ENCODE data around the gene CBX2.

The CBX2 gene

DNA sequence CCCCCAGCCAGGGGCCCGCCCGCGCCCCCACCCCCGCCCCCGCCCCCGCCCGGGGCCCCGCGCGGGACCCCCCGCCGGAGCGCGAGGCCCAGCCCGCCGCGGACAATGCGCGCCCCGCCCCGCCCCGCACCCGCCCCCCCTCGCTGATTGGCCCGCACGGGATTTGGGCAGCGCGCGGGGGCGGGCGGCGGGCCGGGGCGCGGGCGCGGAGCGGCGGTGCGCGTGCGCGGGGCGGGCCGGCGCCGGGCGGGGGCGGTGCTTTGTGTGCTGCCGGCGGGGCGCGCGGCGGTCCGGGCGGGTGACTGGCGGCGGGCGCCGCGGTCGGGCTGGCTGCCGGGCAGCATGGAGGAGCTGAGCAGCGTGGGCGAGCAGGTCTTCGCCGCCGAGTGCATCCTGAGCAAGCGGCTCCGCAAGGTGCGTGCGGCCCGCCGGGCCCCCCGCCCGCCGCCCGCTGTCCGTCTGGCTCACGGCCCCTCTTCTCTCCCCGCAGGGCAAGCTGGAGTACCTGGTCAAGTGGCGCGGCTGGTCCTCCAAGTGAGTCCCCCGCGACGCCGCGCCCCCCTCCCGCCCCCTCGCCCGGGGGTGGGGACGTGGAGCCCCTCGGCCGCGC, at the start of gene CBX2:
CBX2 (plus strand) TSS at position 255 of the 610 bp plus-strand sequence; CDS start at position 343, 88 bp downstream.
- DNase-seq (ENCODE audit: low spot score): peak; percentile 96

- peak; percentile 99 for DNase-seq (ENCODE audit: low spot score)
Measured at GRCh38 chr17:79728169-79728907, 49.6 kb upstream of the CBX2 start.

GRCh38 chr17:79728908-79729471, 49.0 kb upstream of the CBX2 start:
- no peak for DNase-seq (ENCODE audit: low spot score)

DNA sequence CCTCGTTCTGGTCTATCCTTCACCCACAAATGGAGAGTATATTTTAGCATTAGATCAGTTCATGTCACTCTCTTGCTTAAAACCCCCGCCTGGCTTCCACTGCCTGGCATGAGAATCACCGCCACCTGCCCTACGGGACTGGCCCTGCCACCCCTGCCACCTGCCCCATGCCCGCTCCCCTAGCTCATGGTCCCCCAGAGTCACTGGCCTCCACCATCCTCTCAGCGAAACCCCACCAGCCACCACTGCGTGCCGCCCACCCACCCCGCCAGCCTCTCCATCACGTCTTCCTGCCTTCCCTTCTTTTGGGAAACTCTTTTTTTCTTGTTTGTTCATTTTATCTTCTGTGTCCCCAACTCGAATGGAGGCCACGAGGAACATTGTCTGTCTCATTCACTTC, 48.2 kb upstream of the CBX2 start:
- no peak for DNase-seq (ENCODE audit: low spot score)

DNA sequence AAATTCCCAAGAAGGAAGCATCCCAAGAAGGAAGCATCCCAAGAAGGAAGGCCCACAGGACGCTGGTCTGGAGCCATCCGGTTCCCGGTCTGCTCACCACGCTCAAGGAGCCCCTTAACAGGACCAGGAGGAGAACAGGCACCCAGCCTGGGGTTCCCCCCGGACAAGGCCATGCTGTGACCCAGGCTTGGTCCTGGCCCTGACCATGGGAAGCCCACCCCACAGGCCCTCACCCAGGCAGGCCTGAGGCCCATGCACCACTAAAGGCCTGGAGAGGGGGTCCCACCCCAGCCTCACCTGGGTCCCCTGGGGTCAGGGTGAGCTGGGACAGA, 47.5 kb upstream of the CBX2 start:
- no peak for DNase-seq (ENCODE audit: low spot score)

GRCh38 chr17:79730769-79731483, 47.0 kb upstream of the CBX2 start, which contains the start of gene ENPP7:
Gene ENPP7, plus strand, starts transcription at chr17:79730943. Its CDS starts 197 bp downstream, at chr17:79731140.
- DNase-seq (ENCODE audit: low spot score): no peak

- DNase-seq (ENCODE audit: low spot score): no peak
Measured at GRCh38 chr17:79732254-79732653, 45.7 kb upstream of the CBX2 start.

DNA sequence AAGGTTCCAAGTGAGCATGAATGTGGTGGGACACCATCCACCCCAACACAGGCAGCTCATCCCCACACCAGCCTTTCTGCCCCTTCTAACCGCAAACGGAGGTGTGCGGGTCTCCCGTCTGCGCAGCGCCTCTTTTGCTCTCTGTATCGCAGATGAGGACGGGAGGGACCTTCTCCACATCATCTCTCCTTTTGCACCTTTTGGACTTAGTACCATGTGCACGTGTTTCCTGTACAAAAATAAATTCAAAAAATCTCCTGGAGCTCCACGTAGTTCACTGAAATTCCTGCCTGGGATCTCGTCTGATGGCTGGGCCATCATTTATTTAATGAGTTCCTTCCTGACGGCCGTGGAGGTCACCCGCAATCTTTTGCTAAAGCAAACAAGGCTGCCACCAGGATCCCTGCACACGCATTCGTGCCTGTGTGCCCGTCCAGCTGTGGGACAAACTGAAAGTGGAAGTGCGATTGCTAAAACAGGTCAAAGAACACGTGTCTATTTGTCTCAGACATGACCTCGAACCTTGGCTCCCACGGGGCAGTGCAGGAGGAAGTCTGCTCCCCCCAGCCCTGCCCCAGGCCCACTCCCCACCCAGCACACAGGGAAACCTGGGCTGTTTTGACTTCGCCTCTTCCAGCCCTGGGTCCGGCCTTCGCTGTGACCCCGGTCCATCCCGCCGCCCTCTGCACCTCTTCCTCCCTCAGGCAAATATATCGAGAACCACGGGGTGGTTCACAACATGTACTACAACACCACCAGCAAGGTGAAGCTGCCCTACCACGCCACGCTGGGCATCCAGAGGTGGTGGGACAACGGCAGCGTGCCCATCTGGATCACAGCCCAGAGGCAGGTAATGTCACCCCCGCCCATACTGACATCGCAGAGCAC, 44.9 kb upstream of the CBX2 start:
- peak; percentile 43 for DNase-seq (ENCODE audit: low spot score)

GRCh38 chr17:79733692-79734070, 44.3 kb upstream of the CBX2 start:
- DNase-seq (ENCODE audit: low spot score): no peak

GRCh38 chr17:79735096-79735495, 42.9 kb upstream of the CBX2 start:
- DNase-seq (ENCODE audit: low spot score): no peak

- no peak for DNase-seq (ENCODE audit: low spot score)
Measured at GRCh38 chr17:79737046-79737921, 40.7 kb upstream of the CBX2 start.

DNA sequence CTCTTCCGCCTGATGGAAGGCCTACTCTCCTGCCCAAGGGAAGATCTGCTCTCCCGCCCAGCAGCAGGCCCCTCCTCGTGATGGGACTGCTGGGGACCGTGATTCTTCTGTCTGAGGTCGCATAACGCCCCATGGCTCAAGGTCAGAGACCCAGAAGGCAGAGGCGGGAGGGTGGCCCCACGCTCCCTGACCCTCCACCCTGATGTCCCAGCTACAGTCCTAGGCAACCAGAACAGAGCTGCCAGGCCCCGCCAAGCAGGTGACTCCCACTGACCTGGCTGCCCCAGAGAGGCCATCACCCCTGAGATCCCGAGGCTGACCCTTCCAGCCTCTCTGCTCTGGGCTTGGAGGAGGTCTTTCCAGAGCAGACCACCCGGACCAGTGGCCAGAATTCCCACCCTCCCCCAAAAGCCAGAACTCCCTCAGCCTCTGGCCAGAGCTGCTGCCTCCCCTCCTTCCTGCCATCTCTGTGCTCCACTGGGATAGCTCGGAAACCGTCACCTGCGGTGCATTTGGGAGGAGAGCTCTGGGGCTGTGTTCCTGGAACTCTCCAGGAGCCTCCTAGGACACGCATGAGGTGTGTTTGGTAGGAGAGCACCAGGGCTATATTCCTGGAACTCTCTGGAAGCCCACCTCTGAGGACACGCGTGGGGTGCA, 39.9 kb upstream of the CBX2 start:
- DNase-seq (ENCODE audit: low spot score): no peak

DNA sequence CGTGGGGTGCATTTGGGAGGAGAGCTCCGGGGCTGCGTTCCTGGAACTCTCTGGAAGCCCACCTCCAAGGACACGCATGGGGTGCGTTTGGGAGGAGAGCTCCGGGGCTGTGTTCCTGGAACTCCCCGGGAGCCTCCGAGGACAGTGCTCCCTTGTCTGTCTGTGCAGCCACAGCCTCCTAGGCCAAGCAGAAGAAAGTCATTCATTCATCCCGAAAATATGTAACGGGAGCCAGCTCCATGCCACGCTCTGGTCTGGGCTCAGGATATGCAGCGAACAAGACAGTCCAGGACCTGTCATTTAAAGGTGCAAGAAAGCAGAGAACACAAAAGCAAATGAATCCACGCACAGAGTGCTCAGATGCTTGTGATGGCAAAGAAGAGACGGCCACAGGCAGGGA, 39.3 kb upstream of the CBX2 start:
- DNase-seq (ENCODE audit: low spot score): no peak

DNA sequence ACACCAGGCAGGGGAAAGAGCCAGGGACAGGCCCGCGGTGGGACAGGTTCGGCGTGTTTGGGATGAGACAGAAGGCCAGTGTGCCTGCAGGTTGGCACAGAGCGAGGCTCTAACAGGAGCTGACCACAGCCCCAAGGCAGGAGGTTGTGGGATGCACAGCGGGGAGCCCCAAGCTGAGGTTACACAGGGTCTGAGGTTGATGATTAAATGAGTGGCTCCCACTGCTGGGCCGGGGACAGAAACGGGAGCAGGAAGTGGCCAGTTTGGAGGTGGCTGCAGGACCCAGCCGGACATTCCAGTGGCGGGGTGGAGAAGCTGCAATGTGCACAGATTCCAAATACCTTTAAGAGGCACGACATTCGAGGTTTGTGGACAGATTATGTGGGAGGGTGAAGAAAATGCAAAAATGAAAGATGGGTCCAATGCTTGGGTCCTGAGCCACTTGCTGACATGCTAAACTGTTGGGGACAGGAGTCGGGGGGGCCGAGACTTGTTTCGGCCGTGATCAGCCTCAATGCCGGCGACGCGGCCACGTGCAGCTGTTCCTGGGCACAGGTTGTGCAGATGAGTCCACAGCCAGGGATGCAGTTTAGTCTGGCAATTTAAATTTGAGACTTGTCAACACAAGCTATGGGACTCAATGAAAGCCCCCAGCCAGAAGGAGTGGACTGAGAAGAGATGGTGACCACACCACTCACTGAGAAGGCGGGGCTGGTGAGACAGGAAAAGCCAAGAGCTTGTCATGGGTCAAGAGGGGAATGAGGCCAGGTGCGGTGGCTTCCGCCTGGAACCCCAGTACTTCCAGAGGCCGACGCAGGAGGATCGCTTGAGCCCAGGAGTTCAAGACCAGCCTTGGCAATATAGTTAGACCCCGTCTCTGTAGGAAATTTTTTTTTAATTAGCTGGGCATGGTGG, 38.5 kb upstream of the CBX2 start:
- peak; percentile 42 for DNase-seq (ENCODE audit: low spot score)

GRCh38 chr17:79740413-79740812, 37.5 kb upstream of the CBX2 start:
- DNase-seq (ENCODE audit: low spot score): no peak

- DNase-seq (ENCODE audit: low spot score): no peak
Measured at GRCh38 chr17:79741401-79741750, 36.6 kb upstream of the CBX2 start.

DNA sequence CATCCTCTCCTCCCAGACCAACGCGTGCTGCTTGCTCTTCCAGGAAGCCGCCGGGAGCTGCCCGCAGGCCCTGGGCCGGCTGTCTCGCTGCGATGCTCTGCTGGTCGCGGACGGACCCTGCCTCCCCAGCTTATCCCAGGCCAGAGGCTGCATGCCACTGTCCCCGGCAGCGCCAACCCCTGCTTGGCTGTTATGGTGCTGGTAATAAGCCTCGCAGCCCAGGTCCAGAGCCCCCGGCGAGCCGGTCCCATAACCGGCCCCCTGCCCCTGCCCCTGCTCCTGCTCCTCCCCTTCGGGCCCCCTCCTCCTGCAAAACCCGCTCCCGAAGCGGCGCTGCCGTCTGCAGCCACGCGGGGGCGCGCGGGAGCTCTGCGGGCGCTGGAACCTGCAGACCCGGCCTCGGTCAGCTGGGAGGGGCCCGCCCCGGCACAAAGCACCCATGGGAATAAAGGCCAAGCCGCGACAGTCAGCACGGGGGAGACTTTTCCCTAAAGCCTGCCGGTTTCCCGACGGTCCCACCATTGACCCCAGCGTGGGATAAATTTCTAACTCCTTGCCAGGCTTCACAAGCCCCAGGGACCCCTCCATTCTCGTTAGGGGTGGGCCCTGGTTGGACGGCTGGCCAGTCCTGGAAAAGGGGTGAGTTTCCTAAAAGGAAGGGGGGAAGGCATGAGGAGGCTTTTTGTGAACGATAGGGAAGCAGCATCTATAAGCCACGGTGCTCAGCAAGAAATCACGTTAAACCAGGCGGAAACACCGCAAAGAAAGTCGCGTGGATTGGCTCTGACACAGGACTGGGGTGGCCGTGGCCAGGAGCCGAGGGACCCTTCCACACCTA, 36.0 kb upstream of the CBX2 start:
- peak; percentile 79 for DNase-seq (ENCODE audit: low spot score)

DNA sequence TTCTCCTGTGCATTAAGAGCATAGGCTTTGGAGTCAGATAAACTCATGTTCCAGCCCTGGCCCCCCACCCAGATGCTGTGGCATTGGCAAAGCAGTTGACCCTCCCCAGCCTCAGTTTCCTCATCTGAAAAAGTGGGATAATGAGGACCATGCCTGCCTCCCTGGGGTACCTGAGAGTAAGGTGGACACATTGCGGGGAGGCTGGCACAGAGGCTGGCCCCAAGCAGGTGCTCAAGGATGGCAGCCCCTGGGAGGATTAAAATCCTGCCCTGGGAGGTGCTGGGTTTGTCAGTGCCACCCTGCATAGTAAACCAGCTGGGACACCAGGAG, 35.4 kb upstream of the CBX2 start:
- no peak for DNase-seq (ENCODE audit: low spot score)
